HepG2 (cell line): ENCODE measurements around the gene FMC1. TPM values are rescaled to one million over a fixed set of nuclear protein-coding genes. Genes with fewer than 3 reads are reported as not detected.

Experiments used
- ATAC-seq: fragments of 200-7000 bp; cut with Tn5 transposase; 3 replicates; pipeline ENCODE4 v1.9.1; 2020; ENCODE audit warnings: mild to moderate bottlenecking, moderate library complexity
- BruUV-seq: library from RNA; stranded (reverse); fragments of 400-500 nt; replicated peaks from 2 replicates; lab custom pipeline; 2021; lab: Mats Ljungman, UMichigan
- CTCF ChIA-PET: fragments of 300-600 bp; formaldehyde crosslinking; extraction: SDS; loops from one replicate; lab custom pipeline; 2021; ENCODE audit warnings: low total read pairs, inconsistent platforms, low intra/inter-chr PET ratio; lab: Yijun Ruan, JAX
- POLR2A ChIA-PET: fragments of 350-600 bp; sonication (Branson Sonifier 250); formaldehyde crosslinking; loops from one replicate; lab custom pipeline; 2020; ENCODE audit warnings: antibody characterized with exemption, inconsistent platforms; lab: Yijun Ruan, JAX
- DNase-seq: peaks from one replicate; pipeline ENCODE4 v3.0.0-alpha.2; 2015; ENCODE audit warnings: low spot score
- FAIRE-seq: peaks from 3 replicates; lab custom pipeline; 2011; peaks lifted over from hg19 to GRCh38; lab: Jason Lieb, UNC
- H2AFZ ChIP-seq: one replicate; pipeline ENCODE4 v1.6.1; 2011; ENCODE audit warnings: low read length, inconsistent platforms
- H3K27ac ChIP-seq: fragments of 300-600 bp; 3 replicates; pipeline ENCODE4 v1.8.0; 2011; ENCODE audit warnings: mixed run types, mild to moderate bottlenecking, mixed read lengths, low read length, inconsistent platforms; ENCODE audit not compliant: insufficient read depth; ENCODE audit errors: extremely low read length
- H3K27me3 ChIP-seq, 2 experiments: fragments of 200-600 bp in 1 of 2; 2 replicates in 1 of 2; 3 replicates in 1 of 2; pipeline versions ENCODE4 v1.6.0 to v1.8.0; 2011; ENCODE audit warnings: low read length in 2 of 2, mild to moderate bottlenecking in 2 of 2, moderate library complexity in 2 of 2, inconsistent platforms in 1 of 2; ENCODE audit not compliant: insufficient read depth in 2 of 2, control insufficient read depth in 1 of 2
- H3K36me3 ChIP-seq, 2 experiments: fragments of 200-600 bp in 1 of 2; replicated peaks in 1 of 2; 2 replicates in 1 of 2; 3 replicates in 1 of 2; pipeline versions ENCODE4 v1.5.1 to v1.8.0; 2011; ENCODE audit warnings: low read length in 2 of 2, inconsistent platforms in 1 of 2; ENCODE audit not compliant: insufficient read depth in 2 of 2, control insufficient read depth in 1 of 2
- H3K4me1 ChIP-seq: 2 replicates; pipeline ENCODE4 v1.5.1; 2012; ENCODE audit warnings: low read length, inconsistent platforms; ENCODE audit not compliant: insufficient read depth
- H3K4me2 ChIP-seq: 2 replicates; pipeline ENCODE4 v1.6.0; 2011; ENCODE audit warnings: low read depth, low read length, inconsistent platforms
- H3K4me3 ChIP-seq, 3 experiments: fragments of 200-600 bp in 1 of 3; sonication (generic), shearing (Covaris generic) in 1 of 3; replicated peaks in 1 of 3; 2 replicates each; pipeline ENCODE4 v1.5.1; 2011 to 2016; ENCODE audit warnings: low read length in 3 of 3, inconsistent platforms in 2 of 3, low read depth in 2 of 3, mild to moderate bottlenecking in 2 of 3, control low read depth in 1 of 3, mixed read lengths in 1 of 3; ENCODE audit not compliant: insufficient read depth in 1 of 3
- H3K79me2 ChIP-seq: one replicate; pipeline ENCODE4 v1.6.1; 2011; ENCODE audit warnings: low read length, inconsistent platforms; ENCODE audit not compliant: insufficient read depth
- H3K9ac ChIP-seq: 2 replicates; pipeline ENCODE4 v1.6.0; 2011; ENCODE audit warnings: mild to moderate bottlenecking, low read depth, low read length, inconsistent platforms; ENCODE audit not compliant: insufficient read depth
- H3K9me3 ChIP-seq: 2 replicates; pipeline ENCODE4 v1.5.1; 2012; ENCODE audit warnings: mild to moderate bottlenecking, low read length
- H4K20me1 ChIP-seq: 2 replicates; pipeline ENCODE4 v1.6.0; 2011; ENCODE audit warnings: inconsistent platforms, mild to moderate bottlenecking, low read length, moderate library complexity; ENCODE audit not compliant: insufficient read depth
- KAT8 ChIP-seq: IDR thresholded peaks from 2 replicates; pipeline ENCODE4 v1.6.1; 2016; ENCODE audit warnings: missing genetic modification reagents, missing compliant biosample characterization
- MED1 ChIP-seq: sonication (generic); formaldehyde crosslinking; IDR thresholded peaks from 2 replicates; pipeline ENCODE4 v1.4.0; 2020; ENCODE audit warnings: missing genetic modification reagents
- NFKBIZ ChIP-seq: IDR thresholded peaks from 2 replicates; pipeline ENCODE4 v1.6.1; 2018; ENCODE audit warnings: missing genetic modification reagents, missing compliant biosample characterization
- ZC3H4 ChIP-seq: sonication (generic); formaldehyde crosslinking; IDR thresholded peaks from 2 replicates; pipeline ENCODE4 v1.4.0; 2020; ENCODE audit warnings: missing genetic modification reagents, borderline replicate concordance
- ZHX1 ChIP-seq: sonication (generic); formaldehyde crosslinking; IDR thresholded peaks from 2 replicates; pipeline ENCODE4 v1.8.1; 2022; ENCODE audit warnings: low read depth, mild to moderate bottlenecking, missing genetic modification reagents
- ZNF121 ChIP-seq: sonication (generic); formaldehyde crosslinking; IDR thresholded peaks from 2 replicates; pipeline ENCODE4 v1.5.0; 2020; ENCODE audit warnings: mild to moderate bottlenecking, missing genetic modification reagents
- WGBS: methylation state at CpG from one replicate; pipeline ENCODE4 v1.1.6; 2017; ENCODE audit warnings: low lambda C conversion rate; 5-methylcytosine and 5-hydroxymethylcytosine counted together
- in situ Hi-C: cut with HindIII; loops from 2 replicates; pipeline ENCODE4 v1.10.0; 2017; ENCODE audit warnings: low pct_unique_long_range_greater_than_20kb; ENCODE audit not compliant: extremely low pct_ligation_motif_present
- intact Hi-C: fragments of 100-400 bp; cut with micrococcal nuclease; formaldehyde crosslinking; loops from one replicate; pipeline ENCODE4 v1.10.0; 2022; ENCODE audit not compliant: unreplicated experiment
- polyA plus RNA-seq, 8 experiments: library from polyadenylated mRNA; depleted of rRNA in 3 of 8; stranded (reverse) in 7 of 8; unstranded in 1 of 8; fragments of >200 nt; fragmentation: Illumina TruSeq in 4 of 8; extraction: Trizol in 4 of 8; gene quantifications; 2 replicates each; pipeline versions ENCODE4 v1.2.1 to v1.2.3, GENCODE V29; 2011 to 2016; ENCODE audit warnings: low read depth in 4 of 8, missing spikeins in 1 of 8, mixed read lengths in 1 of 8; ENCODE audit not compliant: insufficient read depth in 1 of 8
- total RNA-seq, 5 experiments: library from RNA; depleted of rRNA; stranded (reverse); fragments of >200 nt; fragmentation: Illumina TruSeq; extraction: Trizol; gene quantifications; 2 replicates each; pipeline ENCODE4 v1.2.3, GENCODE V29; 2016; ENCODE audit warnings: low read depth in 1 of 5
- TF ChIP-seq, protein P1 (sequence below): sonication (generic); formaldehyde crosslinking; IDR thresholded peaks from 2 replicates; pipeline ENCODE4 v1.5.0; 2020; ENCODE audit warnings: mild to moderate bottlenecking, missing genetic modification reagents, borderline replicate concordance

FMC1 gene
- total and polyA plus RNA-seq, 2 of the 13 experiments (the other 11 are each of a cell fraction or from before 2014, with no cell fraction given) = 39.2 to 50.7 TPM

- Histone ChIP-seq H3K9ac (no peak overlapping the region), H3K79me2 (peaks cover 26% of the 10 kb centered on the region), H2AFZ (no peak overlapping the region), H4K20me1 (peaks cover 9% of the 10 kb centered on the region), H3K4me1 (no peaks in the 10 kb centered on the region), H3K9me3 (no peaks in the 10 kb centered on the region), H3K36me3 (peaks cover 4 to 48% of the 10 kb centered on the region in 2 experiments), H3K4me2 (no peak overlapping the region), H3K27ac (no peak overlapping the region), H3K4me3 (no peak overlapping the region), H3K27me3 (no peaks in the 10 kb centered on the region)
- 96% methylated on average over 3 of the region's 3 CpGs for whole genome bisulfite sequencing
- in situ Hi-C loops (no loop called here), intact Hi-C loops (no loop called here)
- TSS peak; percentile 15 for BruUV-seq
- ChIA-PET CTCF (no interaction called here), POLR2A (no interaction called here)
- ATAC-seq (no peak), FAIRE-seq (no peak), DNase-seq (no peak)
- TF ChIP-seq ZNF121 (CRISPR knock-in tag) (peak; percentile 83), MED1 (no peak)
Observed at GRCh38 chr7:139384611-139385010, 43.5 kb downstream of the FMC1 start.

DNA sequence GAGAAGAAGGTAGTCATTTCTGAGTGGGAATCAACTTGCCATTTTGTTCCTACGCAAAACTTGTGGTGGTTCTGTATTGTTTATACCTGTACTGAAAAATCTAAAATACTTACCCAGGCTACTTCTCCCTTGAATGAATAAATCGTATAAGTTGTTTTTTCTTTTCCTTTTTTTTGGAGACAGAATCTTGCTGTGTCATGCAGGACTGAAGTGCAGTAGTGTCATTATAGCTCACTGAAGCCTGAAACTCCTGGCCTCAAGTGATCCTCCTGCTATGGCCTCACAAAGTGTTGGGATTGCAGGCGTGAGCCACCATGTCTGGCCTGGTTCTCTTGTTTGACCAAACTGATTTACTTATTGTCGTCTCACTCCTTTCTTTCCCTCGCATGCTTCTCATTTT, 46.5 kb downstream of the FMC1 start:
- Histone ChIP-seq H3K36me3 (peaks cover 6 to 42% of the 10 kb centered on the region in 2 experiments), H3K4me3 (no peak overlapping the region), H3K79me2 (peaks cover 39% of the 10 kb centered on the region), H3K9ac (no peak overlapping the region), H3K4me1 (no peaks in the 10 kb centered on the region), H3K9me3 (no peaks in the 10 kb centered on the region), H3K4me2 (no peak overlapping the region), H3K27me3 (no peaks in the 10 kb centered on the region), H4K20me1 (peaks cover 12% of the 10 kb centered on the region), H2AFZ (no peak overlapping the region), H3K27ac (no peak overlapping the region)
- ATAC-seq (no peak), DNase-seq (no peak), FAIRE-seq (no peak)
- BruUV-seq = TSS peak; percentile 22
- in situ Hi-C loops = no loop called here
- no peak for TF ChIP-seq ZC3H4
- no peak for TF ChIP-seq NFKBIZ (CRISPR knock-in tag)
- TF ChIP-seq, protein P1, sequence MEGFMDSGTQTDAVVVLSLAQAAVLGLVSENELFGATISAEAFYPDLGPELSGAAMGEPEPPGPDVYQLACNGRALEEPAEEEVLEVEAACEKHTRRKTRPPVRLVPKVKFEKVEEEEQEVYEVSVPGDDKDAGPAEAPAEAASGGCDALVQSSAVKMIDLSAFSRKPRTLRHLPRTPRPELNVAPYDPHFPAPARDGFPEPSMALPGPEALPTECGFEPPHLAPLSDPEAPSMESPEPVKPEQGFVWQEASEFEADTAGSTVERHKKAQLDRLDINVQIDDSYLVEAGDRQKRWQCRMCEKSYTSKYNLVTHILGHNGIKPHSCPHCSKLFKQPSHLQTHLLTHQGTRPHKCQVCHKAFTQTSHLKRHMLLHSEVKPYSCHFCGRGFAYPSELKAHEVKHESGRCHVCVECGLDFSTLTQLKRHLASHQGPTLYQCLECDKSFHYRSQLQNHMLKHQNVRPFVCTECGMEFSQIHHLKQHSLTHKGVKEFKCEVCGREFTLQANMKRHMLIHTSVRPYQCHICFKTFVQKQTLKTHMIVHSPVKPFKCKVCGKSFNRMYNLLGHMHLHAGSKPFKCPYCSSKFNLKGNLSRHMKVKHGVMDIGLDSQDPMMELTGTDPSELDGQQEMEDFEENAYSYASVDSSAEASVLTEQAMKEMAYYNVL (CRISPR knock-in tag) = no peak
- no peak for TF ChIP-seq KAT8 (CRISPR knock-in tag)
- TF ChIP-seq ZHX1 (CRISPR knock-in tag) = no peak
- ChIA-PET POLR2A (no interaction called here), CTCF (no interaction called here)
- intact Hi-C loops = no loop called here
- 98% methylated on average over 5 of the region's 5 CpGs for WGBS
